Right lobe of liver (tissue), 6 donors: ENCODE measurements around the gene SLC25A3. TPM values are rescaled to one million over a fixed set of nuclear protein-coding genes. Genes with fewer than 3 reads are reported as not detected.

Experiments
- ATAC-seq, 4 donors: fragments of 200-7000 bp; cut with Tn5 transposase; one replicate each; pipeline ENCODE4 v1.9.1; 2020; ENCODE audit warnings: mild to moderate bottlenecking in 4 of 4, moderate library complexity in 4 of 4
- DNase-seq, 3 donors: peaks; one replicate each; pipeline ENCODE4 v3.0.0-alpha.2; 2020
- H3K27ac ChIP-seq, 3 donors: fragments of 200-600 bp; one replicate each; pipeline ENCODE4 v1.8.0; 2022
- H3K27me3 ChIP-seq, 2 donors: fragments of 200-600 bp; one replicate each; pipeline ENCODE4 v1.8.0; 2022
- H3K36me3 ChIP-seq, 4 donors: fragments of 200-600 bp; sonication (generic) in 1 of 4; one replicate each; pipeline versions ENCODE4 v1.5.1 to v1.8.0; 2017 to 2022; ENCODE audit warnings: control low read depth in 1 of 4
- H3K4me1 ChIP-seq, 4 donors: fragments of 200-600 bp; sonication (generic) in 1 of 4; one replicate each; pipeline versions ENCODE4 v1.5.1 to v1.8.0; 2017 to 2022; ENCODE audit warnings: control low read depth in 1 of 4
- H3K4me3 ChIP-seq, 3 donors: fragments of 200-600 bp; one replicate each; pipeline ENCODE4 v1.8.0; 2022
- H3K9me3 ChIP-seq, 4 donors: fragments of 200-600 bp; sonication (generic) in 1 of 4; one replicate each; pipeline versions ENCODE4 v1.5.1 to v1.8.0; 2017 to 2022; ENCODE audit warnings: control low read depth in 1 of 4
- POLR2A ChIP-seq: fragments of 450-650 bp; IDR thresholded peaks from one replicate; pipeline ENCODE4 v1.6.1; 2017; ENCODE audit warnings: antibody characterized with exemption, mild to moderate bottlenecking
- WGBS: methylation state at CpG from one replicate; pipeline ENCODE4 v1.1.6; 2018; ENCODE audit warnings: low coverage, low lambda C conversion rate; ENCODE audit not compliant: insufficient coverage; ENCODE audit errors: missing lambda C conversion rate; 5-methylcytosine and 5-hydroxymethylcytosine counted together
- intact Hi-C, 2 donors: fragments of 100-400 bp; cut with DNase I; formaldehyde crosslinking; loops; one replicate each; pipeline versions ENCODE4 v1.11.2 to v1.14.1; 2022
- total RNA-seq, 6 experiments: library from RNA; depleted of rRNA in 2 of 6; stranded (reverse); fragments of >200 nt in 2 of 6; fragmentation: NEBNext Ultra II Directional in 3 of 6; extraction: Animal tissue kit (Norgen Biotek cat#: 25700) in 3 of 6; gene quantifications; one replicate each; pipeline versions ENCODE4 v1.1.0 to v1.2.4, GENCODE V29; 2016 to 2023
- TF ChIP-seq, protein P1 (sequence below), 4 donors: fragments of 200-600 bp in 3 of 4; fragments of 450-650 bp in 1 of 4; IDR thresholded peaks; one replicate each; pipeline versions ENCODE4 v1.5.1 to v1.8.0; 2016 to 2022; ENCODE audit warnings: antibody characterized with exemption in 4 of 4, mild to moderate bottlenecking in 2 of 4
- donor health status: DM: no; HTN: yes; CAD: no.
- donor health status: DM: no; HTN: no; CAD: no.
- donor health status: DM: no; HTN: no; CAD: no.
- donor health status: DM: no; HTN: yes; CAD: no.
- donor health status: DM: no; HTN: yes; CAD: no.

The SLC25A3 gene
- total RNA-seq, 6 experiments from 2014 or later, result 257 to 421 (median 267) TPM

DNA sequence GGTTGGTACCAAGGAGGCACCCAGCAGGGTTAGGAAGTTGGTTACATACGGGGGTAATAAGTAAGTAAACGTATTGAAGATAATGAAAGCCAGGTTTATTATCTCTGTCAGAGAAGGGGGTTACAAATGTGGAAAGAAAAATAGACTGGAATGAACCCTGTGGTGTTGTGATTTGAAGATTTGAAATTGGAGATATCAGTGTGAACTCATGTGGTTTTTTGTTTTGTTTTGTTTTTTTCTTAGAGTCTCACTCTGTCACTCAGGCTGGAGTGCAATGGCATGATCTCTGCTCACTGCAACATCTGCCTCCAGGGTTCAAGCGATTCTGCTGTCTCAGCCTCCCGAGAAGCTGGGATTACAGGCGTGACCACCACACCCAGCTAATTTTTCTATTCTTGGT, 14.1 kb upstream of the SLC25A3 start:
- DNase-seq (no peak), ATAC-seq (no peak)
- Histone ChIP-seq H3K9me3 (no peaks in the 10 kb centered on the region), H3K4me1 (peaks cover 0 to 22% (median 4%) of the 10 kb centered on the region in 4 donors), H3K27ac (no peak overlapping the region), H3K36me3 (no peaks in the 10 kb centered on the region), H3K27me3 (no peaks in the 10 kb centered on the region), H3K4me3 (no peak overlapping the region)
- TF ChIP-seq POLR2A, result no peak
- TF ChIP-seq, protein P1, sequence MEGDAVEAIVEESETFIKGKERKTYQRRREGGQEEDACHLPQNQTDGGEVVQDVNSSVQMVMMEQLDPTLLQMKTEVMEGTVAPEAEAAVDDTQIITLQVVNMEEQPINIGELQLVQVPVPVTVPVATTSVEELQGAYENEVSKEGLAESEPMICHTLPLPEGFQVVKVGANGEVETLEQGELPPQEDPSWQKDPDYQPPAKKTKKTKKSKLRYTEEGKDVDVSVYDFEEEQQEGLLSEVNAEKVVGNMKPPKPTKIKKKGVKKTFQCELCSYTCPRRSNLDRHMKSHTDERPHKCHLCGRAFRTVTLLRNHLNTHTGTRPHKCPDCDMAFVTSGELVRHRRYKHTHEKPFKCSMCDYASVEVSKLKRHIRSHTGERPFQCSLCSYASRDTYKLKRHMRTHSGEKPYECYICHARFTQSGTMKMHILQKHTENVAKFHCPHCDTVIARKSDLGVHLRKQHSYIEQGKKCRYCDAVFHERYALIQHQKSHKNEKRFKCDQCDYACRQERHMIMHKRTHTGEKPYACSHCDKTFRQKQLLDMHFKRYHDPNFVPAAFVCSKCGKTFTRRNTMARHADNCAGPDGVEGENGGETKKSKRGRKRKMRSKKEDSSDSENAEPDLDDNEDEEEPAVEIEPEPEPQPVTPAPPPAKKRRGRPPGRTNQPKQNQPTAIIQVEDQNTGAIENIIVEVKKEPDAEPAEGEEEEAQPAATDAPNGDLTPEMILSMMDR (IDR thresholded peaks at IDR 0.05), result no peak
- intact Hi-C loops, result no loop called here
- 85% methylated on average over 5 of the region's 5 CpGs for WGBS

DNA sequence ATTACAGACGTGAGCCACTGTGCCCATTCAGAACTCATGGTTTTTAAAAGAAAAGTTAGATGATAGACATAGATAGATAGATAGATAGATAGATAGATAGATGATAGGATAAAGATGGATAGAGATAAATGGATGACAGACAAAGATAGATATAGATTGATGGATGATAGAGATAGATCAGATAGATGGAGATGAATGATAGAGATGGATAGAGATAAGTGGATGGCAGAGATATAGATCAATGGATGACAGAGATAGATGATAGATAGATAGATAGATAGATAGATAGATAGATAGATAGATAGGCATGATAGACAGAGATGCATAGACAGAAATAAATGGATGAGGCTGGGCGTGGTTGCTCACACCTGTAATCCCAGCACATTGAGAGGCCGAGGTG, 13.7 kb upstream of the SLC25A3 start:
- 93% methylated on average over 3 of the region's 3 CpGs for WGBS
- Histone ChIP-seq H3K4me3 (no peak overlapping the region), H3K27ac (no peak overlapping the region), H3K9me3 (no peaks in the 10 kb centered on the region), H3K27me3 (no peaks in the 10 kb centered on the region), H3K36me3 (no peaks in the 10 kb centered on the region), H3K4me1 (peaks cover 0 to 17% (median 4%) of the 10 kb centered on the region in 4 donors)
- DNase-seq (no peak), ATAC-seq (no peak)
- TF ChIP-seq, protein P1 (IDR thresholded peaks at IDR 0.05), result no peak
- intact Hi-C loops, result no loop called here

DNA sequence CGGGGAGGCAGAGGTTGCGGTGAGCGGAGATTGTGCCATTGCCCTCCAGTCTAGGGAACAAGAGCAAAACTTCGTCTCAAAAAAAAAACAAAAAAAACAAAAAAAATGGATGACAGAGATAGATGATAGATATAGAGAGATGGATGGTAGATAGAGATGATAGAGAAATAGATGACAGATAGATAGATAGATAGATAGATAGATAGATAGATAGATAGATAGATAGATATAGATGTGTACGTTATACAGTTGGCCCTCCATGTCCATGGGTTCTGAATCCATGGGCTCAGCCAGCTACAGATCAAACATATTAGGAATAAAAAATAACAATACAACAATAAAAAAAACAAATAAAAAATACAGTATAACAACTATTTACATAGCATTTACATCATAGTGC, 12.8 kb upstream of the SLC25A3 start:
- no peak overlapping the region for H3K27ac ChIP-seq
- TF ChIP-seq, protein P1 (IDR thresholded peaks at IDR 0.05), result no peak
- no peak for TF ChIP-seq POLR2A
- H3K4me3 ChIP-seq, result no peak overlapping the region
- 91% methylated on average over 5 of the region's 5 CpGs for WGBS
- peaks cover 0 to 8% (median 1%) of the 10 kb centered on the region in 4 donors for H3K4me1 ChIP-seq
- intact Hi-C loops, result no loop called here
- DNase-seq (no peak), ATAC-seq (no peak)
- no peaks in the 10 kb centered on the region for H3K9me3 ChIP-seq
- no peaks in the 10 kb centered on the region for H3K27me3 ChIP-seq
- no peaks in the 10 kb centered on the region for H3K36me3 ChIP-seq

DNA sequence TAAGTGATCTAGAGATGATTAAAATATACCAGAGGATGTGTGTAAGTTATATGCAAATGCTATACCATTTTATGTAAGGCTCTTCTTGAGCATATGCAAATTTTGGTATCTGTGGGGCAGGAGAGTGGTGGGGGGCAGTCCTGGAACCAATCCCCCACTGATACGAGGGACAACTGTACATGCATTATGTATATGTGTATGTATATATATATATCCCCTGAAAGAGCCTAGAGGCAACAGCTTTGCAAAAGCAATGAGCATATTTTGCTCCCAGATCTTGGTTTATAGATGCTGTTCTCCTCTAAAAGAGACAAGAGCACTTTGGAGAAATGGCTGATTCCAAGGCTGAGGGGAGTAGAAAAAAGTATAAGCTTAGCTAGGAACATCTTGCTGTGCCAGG, 12.4 kb upstream of the SLC25A3 start:
- Histone ChIP-seq H3K27ac (no peak overlapping the region), H3K9me3 (no peaks in the 10 kb centered on the region), H3K4me1 (peaks cover 0 to 6% (median 0%) of the 10 kb centered on the region in 4 donors), H3K4me3 (no peak overlapping the region), H3K36me3 (no peaks in the 10 kb centered on the region), H3K27me3 (no peaks in the 10 kb centered on the region)
- WGBS, result 70% methylated on average over 1 of the region's 1 CpG
- DNase-seq (no peak), ATAC-seq (no peak)
- no peak for TF ChIP-seq POLR2A
- TF ChIP-seq, protein P1 (IDR thresholded peaks at IDR 0.05), result no peak
- intact Hi-C loops, result no loop called here

DNA sequence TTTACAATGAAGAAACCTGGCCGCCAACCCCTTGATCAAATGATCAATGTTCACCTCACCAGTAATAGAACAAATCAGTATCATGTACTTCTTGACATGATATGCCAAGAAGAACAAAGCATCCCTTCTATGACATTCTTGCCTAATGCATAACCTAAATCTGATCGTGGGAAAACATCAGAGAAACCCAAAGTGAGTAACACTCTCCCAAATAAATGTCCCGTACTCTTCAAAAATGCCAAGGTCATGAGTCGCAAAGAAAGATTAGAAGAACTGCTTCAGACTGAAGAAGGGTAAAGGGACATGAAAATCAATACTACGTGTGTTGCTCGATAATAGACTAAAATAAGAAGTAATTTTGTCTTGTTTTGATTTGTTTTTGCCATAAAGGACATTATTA, 11.4 kb upstream of the SLC25A3 start:
- TF ChIP-seq POLR2A, result no peak
- TF ChIP-seq, protein P1 (IDR thresholded peaks at IDR 0.05), result no peak
- Histone ChIP-seq H3K27ac (no peak overlapping the region), H3K36me3 (no peaks in the 10 kb centered on the region), H3K4me3 (no peak overlapping the region), H3K4me1 (peaks cover 0 to 6% (median 0%) of the 10 kb centered on the region in 4 donors), H3K9me3 (no peaks in the 10 kb centered on the region), H3K27me3 (no peaks in the 10 kb centered on the region)
- WGBS, result 82% methylated on average over 6 of the region's 6 CpGs
- ATAC-seq (no peak), DNase-seq (no peak)
- intact Hi-C loops, result no loop called here
